ENCODE measurements around the gene AKAP6. TPM values are rescaled to one million over a fixed set of nuclear protein-coding genes. Genes with fewer than 3 reads are reported as not detected.

The AKAP6 gene
- total RNA-seq, 4 donors from 2014 or later = 4.1 to 34.4 (median 15.3) TPM

GRCh38 chr14:32611752-32612151, 282.7 kb downstream of the AKAP6 start:
- intact Hi-C loops (cut with DNase I; ENCODE audit: low total_unique reads) = no loop called here
- Histone ChIP-seq H3K4me1 (no peaks in the 10 kb centered on the region), H3K4me3 (no peak overlapping the region), H3K27me3 (no peaks in the 10 kb centered on the region), H3K9me3 (no peaks in the 10 kb centered on the region), H3K36me3 (no peaks in the 10 kb centered on the region), H3K27ac (no peak overlapping the region)
- no peak for TF ChIP-seq POLR2A (IDR thresholded peaks at IDR 0.05)
- no peak for TF ChIP-seq CTCF (IDR thresholded peaks at IDR 0.05)
- DNase-seq = no peak

- no peak overlapping the region for H3K27ac ChIP-seq
- intact Hi-C loops (cut with DNase I; ENCODE audit: low total_unique reads) = no loop called here
- DNase-seq = no peak
- H3K4me3 ChIP-seq = no peak overlapping the region
- H3K27me3 ChIP-seq = no peaks in the 10 kb centered on the region
- H3K9me3 ChIP-seq = no peaks in the 10 kb centered on the region
- H3K36me3 ChIP-seq = no peaks in the 10 kb centered on the region
- TF ChIP-seq POLR2A (IDR thresholded peaks at IDR 0.05) (no peak), CTCF (IDR thresholded peaks at IDR 0.05) (no peak)
- H3K4me1 ChIP-seq = no peaks in the 10 kb centered on the region
Measured at GRCh38 chr14:32618991-32619390, 289.9 kb downstream of the AKAP6 start.

- Histone ChIP-seq H3K36me3 (no peaks in the 10 kb centered on the region), H3K27ac (no peak overlapping the region), H3K27me3 (no peaks in the 10 kb centered on the region), H3K4me1 (no peaks in the 10 kb centered on the region), H3K9me3 (no peaks in the 10 kb centered on the region), H3K4me3 (no peak overlapping the region)
- no peak for TF ChIP-seq CTCF (IDR thresholded peaks at IDR 0.05)
- TF ChIP-seq POLR2A (IDR thresholded peaks at IDR 0.05) = no peak
- intact Hi-C loops (cut with DNase I; ENCODE audit: low total_unique reads) = no loop called here
- DNase-seq = no peak
Measured at GRCh38 chr14:32620303-32620702, 291.2 kb downstream of the AKAP6 start.

- intact Hi-C loops (cut with DNase I; ENCODE audit: low total_unique reads) = no loop called here
- H3K9me3 ChIP-seq = no peaks in the 10 kb centered on the region
Measured at GRCh38 chr14:32620724-32621123, 291.6 kb downstream of the AKAP6 start.

GRCh38 chr14:32621585-32621984, 292.5 kb downstream of the AKAP6 start:
- no peaks in the 10 kb centered on the region for H3K27me3 ChIP-seq
- no peak overlapping the region for H3K4me3 ChIP-seq
- TF ChIP-seq CTCF (IDR thresholded peaks at IDR 0.05) (no peak), POLR2A (IDR thresholded peaks at IDR 0.05) (no peak)
- no peak for DNase-seq
- H3K4me1 ChIP-seq = no peaks in the 10 kb centered on the region
- no peaks in the 10 kb centered on the region for H3K36me3 ChIP-seq
- intact Hi-C loops (cut with DNase I; ENCODE audit: low total_unique reads) = no loop called here
- no peaks in the 10 kb centered on the region for H3K9me3 ChIP-seq
- H3K27ac ChIP-seq = no peak overlapping the region

More at GRCh38 chr14:32620724-32621123, 291.6 kb downstream of the AKAP6 start:
- no peak for DNase-seq
- Histone ChIP-seq H3K27me3 (no peaks in the 10 kb centered on the region), H3K27ac (no peak overlapping the region), H3K36me3 (no peaks in the 10 kb centered on the region), H3K4me3 (no peak overlapping the region), H3K4me1 (no peaks in the 10 kb centered on the region)
- TF ChIP-seq POLR2A (IDR thresholded peaks at IDR 0.05) (no peak), CTCF (IDR thresholded peaks at IDR 0.05) (no peak)
